ENCODE measurements around the gene RTEL1.

Gene RTEL1

GRCh38 chr20:63690003-63690897, 32.1 kb downstream of the RTEL1 start:
- DNase-seq: no peak

GRCh38 chr20:63690898-63691710, 33.0 kb downstream of the RTEL1 start:
- DNase-seq: no peak

GRCh38 chr20:63691711-63692435, 33.8 kb downstream of the RTEL1 start:
- DNase-seq: no peak

- no peak for DNase-seq
These were observed 34.4 kb downstream of the RTEL1 start for GRCh38 chr20:63692436-63693082.

GRCh38 chr20:63693083-63693732, 35.1 kb downstream of the RTEL1 start:
- no peak for DNase-seq

GRCh38 chr20:63693733-63694583, 35.8 kb downstream of the RTEL1 start:
- no peak for DNase-seq

- DNase-seq: no peak
These were observed 36.7 kb downstream of the RTEL1 start for GRCh38 chr20:63694584-63695423.

- DNase-seq: no peak
These were observed 37.6 kb downstream of the RTEL1 start for GRCh38 chr20:63695424-63696305.

- DNase-seq: peak; percentile 29 to 39
These were observed 38.2 kb downstream of the RTEL1 start for GRCh38 chr20:63696306-63696627.

- peak; percentile 32 to 45 for DNase-seq
These were observed 38.7 kb downstream of the RTEL1 start, which contains the start of gene TNFRSF6B for GRCh38 chr20:63696628-63697356. Gene TNFRSF6B, plus strand, starts transcription at chr20:63696652. Its CDS starts 116 bp downstream, at chr20:63696768.

- no peak for DNase-seq
These were observed 39.3 kb downstream of the RTEL1 start for GRCh38 chr20:63697357-63697867.

- no peak for DNase-seq
These were observed 39.9 kb downstream of the RTEL1 start for GRCh38 chr20:63697868-63698545.

- peak; percentile 75 to 79 for DNase-seq
These were observed 40.8 kb downstream of the RTEL1 start for GRCh38 chr20:63698739-63699465.

GRCh38 chr20:63699466-63700198, 41.5 kb downstream of the RTEL1 start:
- no peak for DNase-seq

GRCh38 chr20:63700199-63701050, 42.3 kb downstream of the RTEL1 start:
- no peak for DNase-seq

Data from activated CD4-positive, alpha-beta T cell treated with anti-CD3 and anti-CD28 coated beads, Interleukin-2, amount 50 U/mL, for 48 hours (primary cell).